Nephron (organoid): ENCODE results near the gene AHNAK.

Experiments used
- H3K27ac Mint-ChIP-seq, 3 experiments: 2 replicates each; pipeline ENCODE4 v1.8.0; 2020; ENCODE audit warnings: mixed read lengths in 3 of 3, mild to moderate bottlenecking in 2 of 3, moderate library complexity in 1 of 3
- H3K27me3 Mint-ChIP-seq: 2 replicates; pipeline ENCODE4 v1.8.0; 2021; ENCODE audit warnings: low read depth, mild to moderate bottlenecking, moderate library complexity, mixed read lengths
- H3K36me3 Mint-ChIP-seq: 2 replicates; pipeline ENCODE4 v1.8.0; 2020; ENCODE audit warnings: low read depth, mixed read lengths
- H3K4me1 Mint-ChIP-seq: 2 replicates; pipeline ENCODE4 v1.8.0; 2020; ENCODE audit warnings: mixed read lengths
- H3K4me3 Mint-ChIP-seq, 3 experiments: 2 replicates each; pipeline ENCODE4 v1.8.0; 2020; ENCODE audit warnings: mild to moderate bottlenecking in 3 of 3, mixed read lengths in 3 of 3, moderate library complexity in 2 of 3
- H3K9me3 Mint-ChIP-seq: 2 replicates; pipeline ENCODE4 v1.8.0; 2020; ENCODE audit warnings: mixed read lengths
- TF ChIP-seq, protein P1 (sequence below), 3 experiments: fragments of 200-600 bp; sonication (generic); IDR thresholded peaks; one replicate each; pipeline ENCODE4 v1.5.0; 2021; ENCODE audit warnings: antibody characterized with exemption in 3 of 3; ENCODE audit not compliant: unreplicated experiment in 3 of 3

The AHNAK gene

DNA sequence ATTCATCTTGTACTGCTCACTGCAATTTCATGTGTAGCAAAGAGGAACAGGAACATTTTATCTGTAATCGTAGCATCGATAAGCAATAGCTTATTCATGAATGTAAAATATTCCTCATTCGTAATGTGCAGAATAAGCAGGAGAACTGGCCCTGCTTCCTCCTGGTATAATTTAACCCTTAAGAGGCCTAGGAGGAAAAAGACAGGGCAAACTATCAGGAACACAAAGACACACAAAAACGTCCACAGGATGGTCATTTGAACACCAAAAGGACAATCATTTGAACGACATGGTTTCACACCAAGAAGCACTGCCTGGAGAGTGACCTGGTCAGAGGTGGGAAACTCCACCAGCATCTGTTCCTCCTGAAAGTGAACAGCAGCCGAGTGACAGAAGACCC, 63.9 kb downstream of the AHNAK start:
- H3K27ac Mint-ChIP-seq: peak overlapping the region; percentile 40 to 60 (median 43)
- no peaks in the 10 kb centered on the region for H3K36me3 Mint-ChIP-seq

DNA sequence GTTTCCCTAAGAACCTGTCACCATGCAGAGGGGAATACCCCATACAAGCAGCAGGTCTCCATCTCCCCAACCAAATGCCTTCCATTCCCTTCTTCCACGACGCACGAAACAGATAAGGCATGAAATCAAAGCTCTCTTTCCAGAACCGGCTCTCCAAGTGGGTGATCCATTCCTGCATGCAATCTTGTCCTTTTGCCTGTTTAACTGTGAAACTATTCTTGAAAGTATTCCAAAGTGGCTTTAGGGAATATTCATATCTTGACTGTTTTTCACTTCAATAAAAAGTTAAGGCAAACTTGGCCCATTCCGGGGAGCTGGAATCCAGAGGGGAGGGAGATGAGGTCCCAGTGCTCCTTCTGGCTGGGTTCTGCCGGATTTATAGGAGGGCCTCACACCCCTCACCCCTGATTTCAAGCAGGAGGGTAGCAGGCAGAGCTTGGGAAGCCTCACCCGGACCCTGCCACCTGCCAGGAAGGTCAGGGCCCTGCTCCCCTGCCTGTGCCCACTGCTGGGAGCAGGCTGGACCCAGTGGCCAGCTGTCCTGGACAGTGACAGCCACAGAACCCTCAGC, 66.9 kb downstream of the AHNAK start:
- H3K27me3 Mint-ChIP-seq: peaks cover 8% of the 10 kb centered on the region
- TF ChIP-seq, protein P1, sequence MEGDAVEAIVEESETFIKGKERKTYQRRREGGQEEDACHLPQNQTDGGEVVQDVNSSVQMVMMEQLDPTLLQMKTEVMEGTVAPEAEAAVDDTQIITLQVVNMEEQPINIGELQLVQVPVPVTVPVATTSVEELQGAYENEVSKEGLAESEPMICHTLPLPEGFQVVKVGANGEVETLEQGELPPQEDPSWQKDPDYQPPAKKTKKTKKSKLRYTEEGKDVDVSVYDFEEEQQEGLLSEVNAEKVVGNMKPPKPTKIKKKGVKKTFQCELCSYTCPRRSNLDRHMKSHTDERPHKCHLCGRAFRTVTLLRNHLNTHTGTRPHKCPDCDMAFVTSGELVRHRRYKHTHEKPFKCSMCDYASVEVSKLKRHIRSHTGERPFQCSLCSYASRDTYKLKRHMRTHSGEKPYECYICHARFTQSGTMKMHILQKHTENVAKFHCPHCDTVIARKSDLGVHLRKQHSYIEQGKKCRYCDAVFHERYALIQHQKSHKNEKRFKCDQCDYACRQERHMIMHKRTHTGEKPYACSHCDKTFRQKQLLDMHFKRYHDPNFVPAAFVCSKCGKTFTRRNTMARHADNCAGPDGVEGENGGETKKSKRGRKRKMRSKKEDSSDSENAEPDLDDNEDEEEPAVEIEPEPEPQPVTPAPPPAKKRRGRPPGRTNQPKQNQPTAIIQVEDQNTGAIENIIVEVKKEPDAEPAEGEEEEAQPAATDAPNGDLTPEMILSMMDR (IDR thresholded peaks at IDR 0.05; ENCODE audit: unreplicated experiment in 3 of 3): no peak
- H3K4me1 Mint-ChIP-seq: peaks cover 16% of the 10 kb centered on the region
- no peak overlapping the region for H3K4me3 Mint-ChIP-seq
- no peaks in the 10 kb centered on the region for H3K9me3 Mint-ChIP-seq
- H3K27ac Mint-ChIP-seq: peak overlapping the region in 2 of 3 experiments; percentile 35 to 41
- no peaks in the 10 kb centered on the region for H3K36me3 Mint-ChIP-seq

More for the DNA sequence above, 63.9 kb downstream of the AHNAK start:
- H3K9me3 Mint-ChIP-seq: no peaks in the 10 kb centered on the region
- TF ChIP-seq, protein P1 (IDR thresholded peaks at IDR 0.05; ENCODE audit: unreplicated experiment in 3 of 3): no peak
- peaks cover 26% of the 10 kb centered on the region for H3K4me1 Mint-ChIP-seq
- no peak overlapping the region for H3K4me3 Mint-ChIP-seq
- peaks cover 15% of the 10 kb centered on the region for H3K27me3 Mint-ChIP-seq

DNA sequence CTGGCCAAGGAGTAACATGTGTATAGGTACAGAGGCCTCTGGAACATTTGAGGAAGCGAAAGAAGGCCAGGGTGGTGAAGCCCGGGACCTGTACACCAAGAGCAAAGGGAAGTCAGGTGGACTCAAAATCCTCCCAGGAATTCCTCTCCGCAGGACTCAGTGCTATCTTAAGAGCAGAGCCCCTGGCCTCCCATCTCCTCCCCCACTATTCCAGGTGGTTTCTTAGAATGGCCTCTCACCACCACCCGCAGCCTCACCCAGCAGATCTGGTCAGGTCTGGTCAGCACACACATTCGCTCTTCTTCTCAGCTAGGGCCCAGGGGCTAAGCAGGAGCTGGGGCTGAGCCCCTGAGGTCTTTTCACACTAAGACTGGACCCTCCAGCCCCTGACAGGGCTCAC, 68.7 kb downstream of the AHNAK start:
- Mint-ChIP-seq H3K27ac (no peak overlapping the region), H3K4me3 (no peak overlapping the region), H3K27me3 (peaks cover 8% of the 10 kb centered on the region), H3K36me3 (no peaks in the 10 kb centered on the region), H3K4me1 (peaks cover 16% of the 10 kb centered on the region), H3K9me3 (no peaks in the 10 kb centered on the region)
- TF ChIP-seq, protein P1 (IDR thresholded peaks at IDR 0.05; ENCODE audit: unreplicated experiment in 3 of 3): no peak

DNA sequence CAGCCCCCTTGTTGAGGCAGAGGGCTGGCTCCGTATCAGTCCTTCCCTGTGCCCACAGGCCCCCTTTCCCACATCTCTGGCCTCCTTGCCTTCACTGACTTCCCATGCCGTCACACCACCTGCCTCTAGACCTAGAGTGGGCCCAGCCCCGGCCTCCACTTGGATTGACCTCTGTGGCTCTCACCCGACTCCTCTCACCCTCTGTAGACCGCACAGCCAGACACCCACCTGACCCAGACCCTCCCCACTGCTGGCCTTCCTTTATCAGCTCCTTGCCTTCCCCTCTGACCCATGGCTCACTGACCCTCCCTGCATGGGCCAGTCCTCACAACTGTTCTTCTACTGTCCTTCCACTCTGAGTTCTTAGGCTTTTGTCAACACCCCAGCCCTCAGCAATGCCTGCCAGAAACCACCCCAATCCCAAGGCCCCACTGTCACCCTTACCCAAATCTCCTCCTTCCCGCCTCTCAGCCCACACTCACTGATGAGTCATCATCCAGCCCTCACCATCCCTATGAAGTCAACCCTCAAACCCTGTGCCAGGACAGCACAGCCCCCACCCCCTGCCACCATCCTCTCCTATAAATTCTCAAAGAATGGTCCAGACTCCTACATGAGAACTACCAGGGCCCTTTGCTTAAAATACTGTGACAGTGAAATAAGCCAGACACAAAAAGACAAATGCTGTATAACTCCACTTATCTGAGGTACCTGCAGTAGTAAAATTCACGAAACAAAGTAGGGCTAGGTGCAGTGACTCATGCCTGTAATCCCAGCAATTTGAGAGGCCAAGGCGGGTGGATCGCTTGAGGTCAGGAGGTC, 74.3 kb downstream of the AHNAK start:
- Mint-ChIP-seq H3K4me3 (no peak overlapping the region), H3K9me3 (no peaks in the 10 kb centered on the region), H3K27ac (peak overlapping the region in 2 of 3 experiments; percentile 5 to 9), H3K4me1 (no peaks in the 10 kb centered on the region), H3K36me3 (no peaks in the 10 kb centered on the region), H3K27me3 (peaks cover 4% of the 10 kb centered on the region)
- TF ChIP-seq, protein P1 (IDR thresholded peaks at IDR 0.05; ENCODE audit: unreplicated experiment in 3 of 3): no peak

DNA sequence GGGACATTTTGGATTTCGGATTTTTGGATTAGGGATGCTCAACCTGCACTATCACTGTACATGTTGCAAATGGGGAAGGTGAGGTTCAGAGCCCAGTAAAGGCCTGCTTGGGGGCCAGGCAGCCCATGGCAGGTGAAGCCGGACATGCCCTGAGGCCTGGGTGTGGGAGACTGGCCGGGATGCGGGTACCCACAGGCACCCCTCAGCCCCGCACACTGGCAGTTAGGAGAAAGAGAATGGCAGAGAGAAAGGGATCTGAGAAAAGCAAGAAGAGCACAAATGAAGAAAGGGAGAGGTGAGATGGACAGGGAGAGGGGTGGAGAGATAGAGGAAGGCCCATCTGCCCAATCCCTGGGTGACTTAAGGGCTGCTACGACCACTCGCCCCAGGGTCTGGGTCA, 75.0 kb downstream of the AHNAK start:
- Mint-ChIP-seq H3K4me3 (no peak overlapping the region), H3K27me3 (peaks cover 4% of the 10 kb centered on the region), H3K4me1 (peaks cover under 1% of the 10 kb centered on the region), H3K36me3 (no peaks in the 10 kb centered on the region), H3K9me3 (no peaks in the 10 kb centered on the region), H3K27ac (no peak overlapping the region)
- TF ChIP-seq, protein P1 (IDR thresholded peaks at IDR 0.05; ENCODE audit: unreplicated experiment in 3 of 3): no peak
